Measurements from ENCODE around the gene HAUS3. TPM values are rescaled to one million over a fixed set of nuclear protein-coding genes. Genes with fewer than 3 reads are reported as not detected.
A peak's percentile ranks its signal among the peaks of the same experiment; 100 is the strongest.

Gene HAUS3
- polyA plus RNA-seq, 1 donor = 13.7 TPM

DNA sequence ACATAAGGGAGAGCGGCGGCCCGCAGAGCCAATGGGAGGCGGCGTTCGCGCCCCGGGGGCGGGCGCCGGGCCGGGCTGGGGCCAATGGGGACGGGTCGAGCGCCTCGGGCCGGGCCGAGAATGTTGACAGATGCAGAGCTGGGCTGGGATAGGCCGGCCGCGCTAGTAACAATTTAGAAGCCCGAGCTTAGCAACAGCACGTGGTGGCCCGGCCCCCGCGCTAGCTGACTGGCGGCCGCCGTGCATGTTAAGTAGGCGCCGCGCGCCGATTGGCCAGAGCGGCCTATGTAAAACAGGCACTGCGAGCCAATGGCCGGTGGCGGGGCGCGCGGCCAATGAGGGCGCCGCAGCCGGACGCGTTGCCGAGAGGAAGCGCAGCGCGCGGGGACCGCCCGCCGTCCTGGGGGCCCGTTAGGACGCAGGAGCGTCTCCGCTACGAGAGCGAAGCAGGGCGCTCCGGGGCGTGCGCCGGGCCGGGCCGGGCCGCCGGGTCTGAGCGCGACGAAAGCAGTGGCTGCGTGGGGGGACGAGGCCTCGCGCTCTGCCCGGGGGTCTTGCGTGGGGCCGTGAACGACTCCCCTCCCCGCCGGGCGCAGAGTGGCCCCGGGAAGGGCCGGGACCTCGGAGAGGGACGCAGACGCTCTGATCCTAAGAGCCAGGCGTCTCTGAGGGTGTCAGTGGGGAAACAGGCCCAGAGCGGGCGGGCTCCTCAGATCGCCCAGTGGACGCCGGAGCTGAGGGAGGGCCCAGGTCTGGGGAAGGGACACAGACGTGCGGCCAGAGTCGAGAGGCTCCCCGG, 20.4 kb upstream of the HAUS3 start:
- DNase-seq = peak; percentile 100

DNA sequence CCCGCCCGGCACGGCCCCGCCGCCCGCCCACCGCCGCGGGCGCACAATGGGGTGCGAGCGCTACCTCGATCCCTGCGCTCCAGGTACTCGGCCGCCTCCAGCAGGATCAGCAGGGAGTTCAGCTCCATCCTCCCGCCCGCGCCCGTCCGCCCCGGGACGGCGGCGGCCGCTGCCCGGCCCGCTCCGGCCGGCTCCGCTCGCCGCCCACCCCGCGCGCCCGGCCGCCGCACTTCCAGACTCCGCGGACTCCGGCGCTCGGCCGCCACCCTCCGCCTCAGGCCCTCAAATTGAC, 19.9 kb upstream of the HAUS3 start, which contains the start of gene MXD4:
Gene MXD4 (minus strand): TSS at position 257 of the 292 bp plus-strand sequence. CDS start 129 bp downstream, at position 128.
- DNase-seq = no peak

DNA sequence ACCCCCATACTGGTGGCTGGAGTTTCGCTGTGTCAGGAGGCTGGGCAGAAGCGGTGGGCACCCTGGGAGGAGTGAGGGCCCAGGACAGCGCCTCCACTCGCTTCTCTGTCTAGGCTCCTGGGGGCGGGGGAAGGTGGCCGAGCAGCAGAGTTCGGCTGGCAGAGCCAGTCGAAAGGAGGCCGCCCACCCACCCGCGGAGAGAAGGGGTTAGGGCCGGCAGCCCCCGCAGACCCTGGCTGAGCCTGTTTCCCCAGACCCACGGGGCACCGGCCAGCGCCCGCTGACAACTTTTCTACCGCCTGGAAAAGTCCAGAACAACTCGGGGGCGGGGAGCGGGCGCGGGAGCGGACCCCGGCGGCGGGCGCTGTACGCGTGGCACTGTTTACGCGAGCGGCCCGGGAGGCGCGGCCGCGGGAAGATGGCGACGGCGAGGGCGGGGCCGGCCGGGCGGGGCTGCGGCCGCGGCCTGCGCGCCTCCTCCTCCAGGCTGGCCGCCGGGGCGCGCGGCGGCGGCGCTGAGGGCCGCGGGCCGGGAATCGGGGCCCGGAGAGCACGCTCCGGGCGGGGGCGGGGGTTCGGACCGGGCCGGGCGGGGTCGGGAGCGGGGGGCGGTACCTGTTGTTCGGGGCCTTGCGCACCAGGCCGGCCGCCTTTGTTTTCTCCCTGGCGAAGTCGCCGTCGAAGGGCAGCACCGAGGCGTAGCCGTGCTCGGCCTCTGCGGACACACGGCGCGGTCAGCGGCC, 19.4 kb upstream of the HAUS3 start:
- peak; percentile 67 for DNase-seq

DNA sequence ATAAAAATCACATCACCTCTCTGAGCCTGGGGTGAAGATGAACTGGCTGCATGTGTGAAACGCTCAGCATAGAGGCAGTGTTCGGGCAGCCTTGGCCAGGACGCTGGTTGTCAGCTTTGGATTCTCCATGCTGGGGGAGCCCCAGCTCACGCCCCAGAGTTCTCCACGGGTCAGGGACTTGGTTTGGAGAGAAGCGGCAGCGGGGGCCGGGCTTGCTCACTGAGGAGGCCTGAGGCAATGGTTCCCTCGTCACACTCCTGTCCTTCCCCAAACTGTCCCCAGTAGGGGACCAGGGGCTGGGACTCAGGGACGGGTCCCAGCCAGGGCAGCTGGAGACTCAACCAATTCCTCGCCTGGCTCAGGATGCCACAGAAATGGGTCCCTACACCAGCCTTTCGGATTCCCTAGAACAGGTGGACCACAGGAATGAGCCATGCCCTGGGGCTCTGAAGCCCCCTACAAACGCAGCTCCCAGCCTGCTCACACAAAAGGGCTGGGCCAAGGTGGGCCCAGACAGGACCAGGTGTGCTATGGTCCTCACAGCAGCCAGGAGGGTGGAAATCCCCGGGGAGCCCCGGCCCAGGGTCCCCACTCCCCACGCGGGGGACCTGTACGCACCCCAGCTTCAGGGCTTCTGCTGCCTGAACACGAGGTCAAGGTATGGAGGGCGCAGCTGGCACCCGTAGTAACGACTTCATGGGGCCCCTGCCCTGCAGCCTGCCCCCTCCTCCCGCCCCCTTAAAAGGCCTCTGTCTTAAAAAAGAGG, 18.6 kb upstream of the HAUS3 start:
- no peak for DNase-seq

DNA sequence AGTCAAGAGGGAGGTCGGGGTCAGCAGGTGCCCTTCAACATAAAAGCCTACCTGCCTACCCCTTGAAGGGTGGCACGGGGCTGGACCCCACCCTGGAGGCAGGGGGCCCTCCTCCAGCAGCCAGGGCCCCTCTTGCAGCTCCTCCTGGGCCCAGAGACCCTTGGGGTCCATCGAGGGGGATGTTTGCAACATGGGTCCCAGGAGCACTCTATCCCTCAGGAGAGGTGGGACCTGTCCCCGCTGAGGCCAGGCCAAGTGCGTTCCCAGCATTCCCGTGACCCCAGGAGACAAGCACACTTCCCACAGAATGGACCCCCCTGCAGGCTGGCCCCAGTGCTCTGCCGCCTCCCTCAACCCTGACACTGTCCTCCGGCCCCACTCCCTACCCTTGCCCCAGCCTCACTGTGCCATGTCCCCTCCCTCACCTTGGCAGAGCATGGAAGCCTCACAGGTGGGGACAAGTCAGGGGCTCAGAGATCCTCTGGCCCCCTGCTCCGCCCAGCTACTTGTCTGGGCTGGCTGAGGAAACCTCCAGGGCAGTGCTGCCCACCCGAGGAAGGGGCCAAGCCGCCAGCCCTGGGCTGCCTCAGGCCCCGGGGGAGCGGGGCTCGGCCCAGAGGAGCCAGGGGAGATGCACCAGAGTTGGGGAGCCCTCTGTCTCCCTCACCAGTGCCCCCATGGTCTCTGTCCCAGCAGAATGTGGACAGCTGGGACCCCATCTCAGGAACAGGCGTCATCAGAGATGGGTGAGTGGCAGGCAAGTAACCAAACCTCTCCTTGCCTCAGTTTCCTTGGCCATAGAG, 17.8 kb upstream of the HAUS3 start:
- DNase-seq = no peak

DNA sequence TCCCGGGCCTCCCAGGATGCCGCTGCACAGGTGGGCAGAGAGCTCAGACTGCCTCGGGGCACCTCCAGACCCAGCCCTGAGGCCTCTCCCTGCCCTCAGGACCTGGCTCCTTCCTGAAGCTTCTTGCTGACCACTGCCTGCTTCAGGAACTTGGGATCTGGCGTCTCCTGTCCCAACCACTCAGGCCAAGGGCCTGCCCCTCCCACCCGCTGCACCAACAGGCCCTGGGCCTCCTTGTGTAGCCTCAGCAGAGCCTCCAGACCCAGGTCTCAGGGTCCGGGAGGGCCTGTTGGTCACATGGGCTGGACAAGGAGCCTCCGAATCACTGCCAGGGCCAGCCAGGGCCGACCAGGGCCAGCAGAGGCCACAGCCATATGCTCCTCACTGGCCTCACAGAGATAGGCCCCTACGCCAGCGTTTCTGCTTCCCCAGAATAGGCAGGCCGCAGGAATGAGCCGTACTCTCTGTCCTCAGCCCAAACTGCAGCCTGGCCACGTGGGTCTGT, 17.2 kb upstream of the HAUS3 start:
- no peak for DNase-seq

DNA sequence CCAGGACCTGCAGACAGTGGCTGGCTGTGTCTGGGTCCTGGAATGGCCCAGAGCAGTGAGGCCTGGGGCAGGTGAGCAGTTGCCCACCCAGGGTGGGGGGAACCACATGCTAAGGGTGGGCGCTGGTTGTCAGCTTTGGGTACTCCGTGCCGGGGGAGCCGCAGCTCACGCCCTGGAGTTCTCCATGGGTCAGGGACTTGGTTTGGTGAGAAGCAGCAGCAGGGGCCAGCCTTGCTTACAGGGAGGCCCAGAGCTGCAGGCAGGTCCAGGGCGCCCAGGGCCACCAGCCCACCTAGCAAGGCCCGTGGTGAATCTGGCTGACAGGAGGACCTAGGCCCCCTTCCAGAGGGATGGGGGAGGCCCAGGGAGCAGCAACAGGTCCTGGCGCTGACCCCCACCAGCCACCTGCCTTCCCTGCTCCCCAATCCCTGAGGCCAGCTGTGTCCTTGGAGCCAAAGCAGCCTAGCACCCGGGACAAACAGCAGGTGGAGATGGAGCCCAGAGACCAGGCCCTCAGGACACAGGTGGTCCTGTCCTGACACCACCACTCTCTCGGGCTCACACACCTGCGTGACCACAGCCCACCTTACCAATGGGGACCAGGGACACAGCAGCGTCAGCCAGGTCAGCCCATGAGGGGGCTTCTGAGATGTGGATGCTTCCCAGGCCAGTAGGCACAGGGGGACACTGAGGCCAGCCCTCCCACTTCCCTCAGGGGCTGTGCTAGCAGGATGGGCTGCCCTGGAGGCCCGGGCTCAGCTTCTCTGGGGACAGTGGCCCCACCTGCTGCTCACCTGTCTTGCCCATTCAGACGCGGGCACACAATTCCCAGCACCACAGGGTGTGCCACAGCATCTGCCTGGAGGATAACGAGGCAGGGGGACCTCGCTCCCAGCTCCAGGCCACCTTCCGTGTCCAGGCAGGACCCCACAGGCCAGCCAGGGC, 16.4 kb upstream of the HAUS3 start:
- no peak for DNase-seq

DNA sequence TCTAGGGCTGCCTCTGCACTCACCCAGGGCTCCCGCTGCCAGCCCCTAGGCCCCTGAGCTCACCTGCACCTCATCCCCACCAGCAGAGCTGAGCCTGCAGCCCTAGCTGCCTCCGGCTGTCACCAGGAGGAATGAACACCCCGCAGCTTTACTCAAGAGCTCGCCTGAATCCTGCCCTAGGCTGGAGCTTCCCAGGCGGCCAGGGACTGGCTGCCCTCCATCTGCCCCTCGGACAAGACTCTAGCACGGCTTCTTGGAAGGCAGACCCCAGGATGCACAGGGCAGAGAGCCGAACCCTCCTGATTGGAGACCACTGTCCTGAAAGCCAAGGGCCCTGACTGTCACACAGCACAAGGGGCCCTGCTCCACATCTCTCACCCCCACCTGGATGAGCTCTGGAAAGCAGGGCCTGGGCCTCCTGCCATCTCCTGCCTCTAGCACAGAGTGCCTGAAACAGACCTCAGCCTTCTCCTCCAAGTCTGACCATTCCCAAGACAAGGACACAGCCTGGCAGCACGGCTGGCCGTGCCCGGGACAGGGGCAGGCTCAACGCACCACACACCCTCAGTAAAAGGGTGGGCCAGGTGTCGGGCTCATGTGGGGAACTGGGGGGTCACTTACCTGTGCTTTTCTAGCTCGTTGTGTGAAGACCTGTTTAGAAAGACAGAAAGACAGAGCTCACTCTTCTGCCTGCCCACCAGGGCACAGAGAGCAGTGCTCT, 15.6 kb upstream of the HAUS3 start:
- DNase-seq = no peak

DNA sequence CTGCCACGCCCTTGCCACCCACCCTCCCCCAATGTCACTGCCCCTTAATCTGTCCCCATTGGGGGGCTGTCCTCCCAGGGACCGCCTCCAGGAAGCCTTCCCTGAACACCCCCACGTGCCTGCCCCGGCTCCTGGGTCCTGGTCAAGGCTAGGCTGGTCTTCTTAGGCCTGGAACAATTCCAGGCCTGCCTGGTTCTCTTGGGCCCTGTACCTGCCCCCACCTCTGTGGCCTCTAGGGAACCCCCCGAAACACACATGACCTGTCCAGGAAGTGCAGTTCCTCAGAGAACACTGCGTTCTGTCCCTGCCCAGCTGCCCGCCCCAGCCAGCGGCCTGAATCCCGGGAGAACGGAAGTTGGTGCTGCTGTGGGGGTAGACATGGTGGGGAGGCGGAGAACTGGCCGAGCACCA, 14.9 kb upstream of the HAUS3 start:
- DNase-seq = no peak

DNA sequence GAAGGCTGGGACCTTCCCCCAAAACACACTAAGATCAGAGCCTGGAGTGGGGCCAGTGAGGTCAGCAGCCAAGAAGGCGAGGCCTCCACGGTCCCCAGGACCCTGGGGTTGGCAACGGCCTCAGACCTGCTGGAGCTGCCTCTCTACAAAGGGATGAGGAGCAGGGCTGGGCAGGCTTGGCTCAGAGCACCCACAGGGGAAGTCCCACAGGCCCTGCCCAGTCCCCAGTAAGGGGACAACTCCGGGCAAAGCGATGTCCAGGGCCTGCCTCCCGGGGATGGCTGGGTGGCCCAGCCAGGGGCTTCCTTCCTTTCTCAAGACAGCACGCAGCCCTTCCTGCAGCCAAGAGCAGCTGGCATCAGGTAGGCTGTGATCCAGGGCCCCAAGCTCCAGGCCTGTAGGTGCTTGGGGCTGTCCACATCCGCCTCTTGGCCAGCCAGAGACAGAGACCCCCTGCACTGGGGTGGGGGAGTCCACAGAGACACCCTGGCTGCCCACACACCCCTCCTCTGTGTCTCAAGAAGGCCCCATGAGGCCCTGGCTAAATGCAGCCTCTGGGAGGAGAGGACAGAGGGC, 14.3 kb upstream of the HAUS3 start:
- DNase-seq = peak; percentile 45

DNA sequence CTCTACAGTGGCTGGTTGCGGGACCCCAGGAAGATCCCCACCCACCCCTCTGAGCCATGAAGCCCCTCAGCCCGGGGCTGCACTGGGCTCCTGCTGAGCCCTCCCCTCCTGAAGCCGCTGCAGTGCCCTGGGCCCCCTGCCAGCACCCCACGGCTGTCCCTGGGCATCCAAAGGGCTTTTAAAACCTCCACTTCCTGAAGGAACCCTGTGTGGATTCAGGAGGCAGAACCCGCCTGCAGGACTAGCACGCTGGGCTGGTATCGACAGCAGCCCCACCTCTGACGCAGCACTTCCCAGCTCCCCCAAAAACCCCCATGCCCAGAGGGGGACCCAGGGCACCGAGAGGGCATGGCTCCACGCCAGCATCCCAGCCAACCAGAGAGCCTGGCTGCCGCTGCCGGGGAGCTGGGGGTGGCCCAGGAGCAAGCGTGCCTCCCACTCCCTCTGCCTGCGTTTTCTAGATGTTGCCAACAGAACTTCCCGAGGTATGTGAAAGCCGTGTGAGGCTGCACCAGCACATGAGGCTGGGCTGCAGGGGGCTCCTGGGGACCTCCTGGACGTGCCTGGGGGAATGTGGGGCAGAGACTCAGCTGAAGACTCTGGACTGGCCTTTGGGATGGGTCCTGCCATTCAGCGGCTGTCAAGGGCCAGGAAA, 13.7 kb upstream of the HAUS3 start:
- DNase-seq = no peak

DNA sequence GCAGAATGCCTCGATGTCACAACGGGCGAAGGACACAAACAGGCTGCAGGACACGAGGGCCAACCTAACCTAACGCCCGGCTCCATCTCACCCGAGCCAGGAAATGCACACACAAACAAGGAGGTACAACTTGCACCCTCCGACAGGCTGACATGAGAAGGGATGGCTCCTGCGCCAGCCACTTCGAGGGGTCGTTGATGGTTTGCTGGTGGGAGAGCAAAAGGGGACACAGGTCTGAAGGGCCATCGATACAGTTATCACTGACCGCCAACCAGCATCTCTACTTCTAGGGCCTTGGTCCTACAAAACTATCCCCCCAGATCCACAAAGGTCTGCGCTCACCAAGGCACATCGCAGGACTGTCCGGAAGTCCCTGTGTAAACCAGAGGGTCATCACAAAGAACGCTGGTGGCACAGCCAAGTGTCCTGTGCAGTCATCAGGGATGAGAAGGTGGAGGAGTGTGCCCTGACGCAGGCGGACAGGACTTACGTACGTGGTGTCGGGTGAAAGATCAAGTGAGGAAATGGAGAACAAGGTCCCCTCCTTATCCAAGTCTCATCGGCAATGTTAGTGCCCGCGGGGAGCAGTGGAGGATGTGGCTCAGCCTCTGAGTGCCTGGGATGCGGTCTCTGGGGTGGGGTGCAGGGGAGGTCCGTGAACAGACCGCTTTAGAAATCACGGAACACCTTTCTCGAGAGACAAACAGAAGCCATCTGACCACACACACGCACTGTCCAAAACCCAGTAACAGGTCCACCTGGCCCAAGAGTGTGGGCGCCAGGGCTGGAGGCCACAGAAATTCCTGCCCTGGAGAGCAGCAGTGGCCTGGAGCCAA, 13.0 kb upstream of the HAUS3 start:
- no peak for DNase-seq

DNA sequence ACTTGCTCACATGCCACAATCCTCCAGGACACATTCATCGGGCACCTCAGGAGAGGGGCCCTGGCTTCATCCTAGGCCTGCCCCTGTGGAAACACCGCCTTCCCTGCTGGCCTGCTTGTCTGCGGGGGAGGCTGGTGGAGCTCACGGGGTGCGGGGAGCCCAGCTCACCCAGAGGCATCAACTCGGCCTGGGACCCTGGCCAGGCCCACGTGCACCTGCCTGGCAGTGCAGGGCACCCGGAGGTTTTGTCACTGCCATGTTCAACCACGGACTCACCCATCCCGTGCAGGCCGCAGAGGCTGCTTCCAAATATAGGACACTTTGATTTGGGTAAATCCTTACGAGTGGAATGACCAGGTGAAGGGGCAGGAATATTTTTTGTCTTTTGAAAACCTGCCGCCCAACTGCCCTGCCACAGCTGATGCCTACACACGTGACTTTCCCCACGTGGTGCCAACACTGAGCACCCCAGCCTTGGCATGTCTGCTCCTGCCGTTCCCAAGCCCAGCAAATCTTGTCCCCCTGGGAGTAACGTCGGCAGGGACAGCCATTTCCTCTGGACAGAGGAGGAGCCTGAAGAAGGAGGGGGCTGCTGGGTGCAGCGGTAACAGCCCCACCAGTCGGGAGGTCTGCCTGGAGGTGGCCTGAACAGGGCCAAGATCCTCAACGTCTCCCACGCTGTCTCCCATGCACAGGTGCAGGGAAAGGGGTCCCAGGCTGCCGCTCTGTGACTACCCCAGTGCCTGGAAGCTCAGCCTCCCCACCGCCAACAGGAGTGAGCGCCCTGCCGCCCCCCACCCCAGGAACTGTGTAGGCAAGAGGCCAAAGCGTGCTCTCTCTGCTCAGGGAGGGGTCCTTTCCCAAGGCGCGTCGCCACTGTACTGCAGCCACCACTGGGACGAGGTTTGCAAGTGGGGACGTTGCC, 11.5 kb upstream of the HAUS3 start:
- no peak for DNase-seq

DNA sequence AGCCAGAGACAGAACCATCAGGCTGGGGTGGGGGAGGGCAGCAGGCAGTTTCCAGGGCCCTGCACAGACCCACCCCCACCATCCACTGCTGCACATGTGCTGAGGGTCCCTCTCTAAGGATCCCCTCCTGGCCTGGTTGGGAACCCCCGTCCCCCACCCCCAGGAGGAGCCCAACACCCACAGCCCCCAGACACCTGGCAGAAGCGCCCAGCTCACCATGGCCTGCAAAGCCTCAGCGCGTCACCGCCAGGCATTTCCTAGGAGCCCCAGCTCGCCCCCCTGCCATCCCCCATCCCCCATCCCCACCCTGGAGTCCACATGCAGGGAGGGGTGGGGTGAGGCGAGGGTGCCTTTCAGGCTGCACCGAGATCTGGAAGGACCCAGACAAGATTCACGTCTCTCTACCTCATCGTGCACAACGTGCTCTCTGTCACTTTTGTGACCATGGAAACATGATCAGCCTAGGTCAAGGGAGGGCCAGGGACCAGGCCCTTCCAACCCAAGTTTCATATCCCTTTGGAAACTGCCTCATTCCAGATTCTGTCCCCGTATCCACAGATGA, 10.7 kb upstream of the HAUS3 start:
- no peak for DNase-seq

DNA sequence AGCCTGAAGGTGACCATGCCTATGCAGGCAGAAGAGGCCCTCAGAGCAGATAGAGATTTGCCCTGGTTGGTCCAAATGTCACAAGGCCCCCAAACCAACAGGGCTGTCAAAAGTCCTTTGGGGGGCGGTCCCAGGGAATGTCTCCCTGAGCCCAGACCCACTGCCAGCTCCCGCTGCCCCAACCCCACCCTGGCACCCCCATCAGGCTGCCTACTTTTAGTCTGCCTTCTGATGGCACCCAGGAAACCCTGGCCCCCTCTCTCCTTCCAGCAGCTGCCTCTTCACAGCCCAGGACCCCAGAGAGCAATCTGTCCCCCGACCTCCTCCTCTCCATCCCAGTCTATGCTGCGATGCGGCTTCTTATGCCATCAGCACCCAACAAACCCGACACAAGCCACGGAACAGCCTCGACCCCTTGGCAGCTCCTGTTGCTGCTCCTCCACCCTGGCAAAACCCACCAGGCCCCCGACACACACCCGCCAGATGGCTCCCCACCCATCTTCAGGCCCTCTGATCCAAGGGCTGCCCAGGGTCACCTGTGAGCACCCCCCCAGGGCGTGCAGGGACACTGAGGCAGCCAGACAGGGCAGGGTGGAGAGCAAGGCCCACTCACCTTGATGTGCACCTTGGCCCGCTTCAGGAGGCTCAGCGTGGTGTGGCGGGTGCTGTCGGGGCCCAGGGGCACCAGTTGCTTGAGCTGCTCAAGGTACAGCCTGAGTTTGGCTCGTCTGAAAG, 10.0 kb upstream of the HAUS3 start:
- DNase-seq = no peak

DNA sequence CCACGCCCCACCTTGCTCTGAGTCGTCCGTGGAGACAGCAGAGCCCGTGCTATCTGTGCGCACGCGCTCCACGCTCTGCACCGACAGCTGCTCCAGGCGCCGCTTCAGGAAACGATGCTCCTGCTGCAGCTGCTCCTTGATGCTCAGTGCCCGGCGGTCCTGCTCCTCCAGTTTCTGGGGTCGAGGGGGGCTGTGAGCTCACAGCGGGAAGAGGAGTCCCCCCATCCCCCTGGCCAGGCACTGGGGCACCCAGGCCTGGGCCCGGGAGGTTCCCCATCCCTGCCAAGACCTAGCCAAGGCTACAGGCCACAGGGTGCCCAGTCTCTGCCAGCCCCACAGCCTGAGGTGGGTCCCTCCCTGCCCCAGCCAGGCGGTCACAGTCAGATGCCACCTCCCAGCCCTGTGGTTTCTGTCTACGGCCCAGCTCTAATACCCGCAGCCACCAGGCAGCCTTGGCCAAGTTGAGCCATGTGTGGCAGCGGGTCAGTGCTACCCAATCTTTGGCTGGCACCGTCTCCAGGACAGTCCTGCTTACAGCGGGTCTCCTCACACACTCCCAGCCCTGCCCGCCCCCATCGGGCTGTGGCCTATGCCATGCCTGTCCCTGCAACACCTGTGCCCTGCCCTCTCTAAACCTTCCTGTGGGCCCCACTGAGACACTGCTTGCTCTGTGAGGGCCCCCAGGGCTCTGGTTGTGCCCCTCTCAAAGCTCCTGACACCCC, 9.3 kb upstream of the HAUS3 start:
- no peak for DNase-seq
